ENCODE data around the gene MUCL3. TPM values are rescaled to one million over a fixed set of nuclear protein-coding genes. Genes with fewer than 3 reads are reported as not detected.

Gene MUCL3
- total RNA-seq, 1 experiment from 2014 or later: 0.15 TPM

GRCh38 chr6:30932665-30933365 is 8.0 kb upstream of the MUCL3 start (continued):
- TF ChIP-seq ZBTB33 (IDR thresholded peaks at IDR 0.05; ENCODE audit: extremely low read depth, insufficient replicate concordance, low read length) (no peak), FOSL1 (IDR thresholded peaks at IDR 0.05; ENCODE audit: low read depth) (no peak), EZH2phosphoT487 (IDR thresholded peaks at IDR 0.05; ENCODE audit: borderline replicate concordance) (no peak)
- TF ChIP-seq, protein P1, sequence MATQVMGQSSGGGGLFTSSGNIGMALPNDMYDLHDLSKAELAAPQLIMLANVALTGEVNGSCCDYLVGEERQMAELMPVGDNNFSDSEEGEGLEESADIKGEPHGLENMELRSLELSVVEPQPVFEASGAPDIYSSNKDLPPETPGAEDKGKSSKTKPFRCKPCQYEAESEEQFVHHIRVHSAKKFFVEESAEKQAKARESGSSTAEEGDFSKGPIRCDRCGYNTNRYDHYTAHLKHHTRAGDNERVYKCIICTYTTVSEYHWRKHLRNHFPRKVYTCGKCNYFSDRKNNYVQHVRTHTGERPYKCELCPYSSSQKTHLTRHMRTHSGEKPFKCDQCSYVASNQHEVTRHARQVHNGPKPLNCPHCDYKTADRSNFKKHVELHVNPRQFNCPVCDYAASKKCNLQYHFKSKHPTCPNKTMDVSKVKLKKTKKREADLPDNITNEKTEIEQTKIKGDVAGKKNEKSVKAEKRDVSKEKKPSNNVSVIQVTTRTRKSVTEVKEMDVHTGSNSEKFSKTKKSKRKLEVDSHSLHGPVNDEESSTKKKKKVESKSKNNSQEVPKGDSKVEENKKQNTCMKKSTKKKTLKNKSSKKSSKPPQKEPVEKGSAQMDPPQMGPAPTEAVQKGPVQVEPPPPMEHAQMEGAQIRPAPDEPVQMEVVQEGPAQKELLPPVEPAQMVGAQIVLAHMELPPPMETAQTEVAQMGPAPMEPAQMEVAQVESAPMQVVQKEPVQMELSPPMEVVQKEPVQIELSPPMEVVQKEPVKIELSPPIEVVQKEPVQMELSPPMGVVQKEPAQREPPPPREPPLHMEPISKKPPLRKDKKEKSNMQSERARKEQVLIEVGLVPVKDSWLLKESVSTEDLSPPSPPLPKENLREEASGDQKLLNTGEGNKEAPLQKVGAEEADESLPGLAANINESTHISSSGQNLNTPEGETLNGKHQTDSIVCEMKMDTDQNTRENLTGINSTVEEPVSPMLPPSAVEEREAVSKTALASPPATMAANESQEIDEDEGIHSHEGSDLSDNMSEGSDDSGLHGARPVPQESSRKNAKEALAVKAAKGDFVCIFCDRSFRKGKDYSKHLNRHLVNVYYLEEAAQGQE (IDR thresholded peaks at IDR 0.05; ENCODE audit: low read depth): no peak

GRCh38 chr6:30935018-30935417 is 5.8 kb upstream of the MUCL3 start:
- POLR2A ChIA-PET: no interaction called here
- intact Hi-C loops (cut with micrococcal nuclease): no loop called here
- Histone ChIP-seq H3K27ac (ENCODE audit: low read depth, low read length) (no peak overlapping the region), H3K27me3 (ENCODE audit: insufficient read depth, low read length) (no peaks in the 10 kb centered on the region), H3K9me2 (ENCODE audit: insufficient read depth) (no peaks in the 10 kb centered on the region), H3K9ac (ENCODE audit: low read length) (no peak overlapping the region), H2AFZ (ENCODE audit: low read depth, low read length, poor library complexity, severe bottlenecking) (no peak overlapping the region), H3K4me2 (ENCODE audit: low read length) (no peak overlapping the region), H3K79me2 (ENCODE audit: insufficient read depth, low read length) (no peaks in the 10 kb centered on the region), H3K4me3 (replicated peaks in 1 of 2; ENCODE audit: low read depth in 1 of 2, low read length in 2 of 2) (no peak overlapping the region), H3K4me1 (ENCODE audit: control insufficient read depth in 1 of 2, insufficient read depth in 2 of 2, low read length in 2 of 2) (peaks cover 7 to 13% of the 10 kb centered on the region in 2 experiments; a peak in 3 of 4 replicates), H3K36me3 (ENCODE audit: control insufficient read depth in 1 of 2, insufficient read depth in 2 of 2, low read length in 2 of 2) (no peaks in the 10 kb centered on the region), H4K20me1 (ENCODE audit: insufficient read depth) (no peaks in the 10 kb centered on the region), H3K9me3 (ENCODE audit: control insufficient read depth in 1 of 2, insufficient read depth in 1 of 2, low read depth in 1 of 2, low read length in 2 of 2) (no peaks in the 10 kb centered on the region)
- ATAC-seq (no peak), DNase-seq (ENCODE audit: low read depth, low spot score) (no peak)
- no TSS peak for BruUV-seq (replicated peaks)
- RAD21 ChIA-PET (ENCODE audit: low non-redundant PET in 1 of 2, low total read pairs in 2 of 2, uncharacterized antibody in 2 of 2, unreplicated experiment in 2 of 2): no interaction called here
- TF ChIP-seq ZBTB33 (IDR thresholded peaks at IDR 0.05; ENCODE audit: extremely low read depth, insufficient replicate concordance, low read length): no peak
- TF ChIP-seq ZNF274 (IDR thresholded peaks at IDR 0.05; ENCODE audit: low read depth, low read length): no peak
- no peak for TF ChIP-seq YY1 (IDR thresholded peaks at IDR 0.05; ENCODE audit: extremely low read depth, insufficient replicate concordance, low read depth, low read length)
- TF ChIP-seq ATF3 (IDR thresholded peaks at IDR 0.05): no peak
- TF ChIP-seq EZH2 (IDR thresholded peaks at IDR 0.05): no peak
- TF ChIP-seq, protein P2, sequence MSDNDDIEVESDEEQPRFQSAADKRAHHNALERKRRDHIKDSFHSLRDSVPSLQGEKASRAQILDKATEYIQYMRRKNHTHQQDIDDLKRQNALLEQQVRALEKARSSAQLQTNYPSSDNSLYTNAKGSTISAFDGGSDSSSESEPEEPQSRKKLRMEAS (IDR thresholded peaks at IDR 0.05): no peak
- no peak for TF ChIP-seq SRF (IDR thresholded peaks at IDR 0.05; ENCODE audit: low read depth)
- TF ChIP-seq RAD21 (IDR thresholded peaks at IDR 0.05; ENCODE audit: low read depth): no peak
- TF ChIP-seq POLR2AphosphoS5 (IDR thresholded peaks at IDR 0.05; ENCODE audit: low read depth, low read length): no peak
- TF ChIP-seq SP1 (IDR thresholded peaks at IDR 0.05; ENCODE audit: low read depth): no peak
- TF ChIP-seq JUND (IDR thresholded peaks at IDR 0.05): no peak
- no peak for TF ChIP-seq ZFX (IDR thresholded peaks at IDR 0.05)
- no peak for TF ChIP-seq ELF1 (IDR thresholded peaks at IDR 0.05; ENCODE audit: borderline replicate concordance, low read depth)
- TF ChIP-seq POLR2A (IDR thresholded peaks at IDR 0.05; ENCODE audit: borderline replicate concordance, extremely low read depth, insufficient read depth, insufficient read length): no peak
- CTCF ChIA-PET: no interaction called here
